Fibroblast of skin of left biceps (primary cell): Measurements from ENCODE around the gene NCKAP1.
"Not testable (repeated sequence)": the region's sequence is repeated elsewhere in the genome, so short reads cannot be mapped to it uniquely, and the experiment has no call there.

Source experiments
- DNase-seq, 2 experiments: peaks; one replicate each; pipeline ENCODE4 v3.0.0-alpha.2; 2013; ENCODE audit warnings: low read depth in 2 of 2

The NCKAP1 gene

DNA sequence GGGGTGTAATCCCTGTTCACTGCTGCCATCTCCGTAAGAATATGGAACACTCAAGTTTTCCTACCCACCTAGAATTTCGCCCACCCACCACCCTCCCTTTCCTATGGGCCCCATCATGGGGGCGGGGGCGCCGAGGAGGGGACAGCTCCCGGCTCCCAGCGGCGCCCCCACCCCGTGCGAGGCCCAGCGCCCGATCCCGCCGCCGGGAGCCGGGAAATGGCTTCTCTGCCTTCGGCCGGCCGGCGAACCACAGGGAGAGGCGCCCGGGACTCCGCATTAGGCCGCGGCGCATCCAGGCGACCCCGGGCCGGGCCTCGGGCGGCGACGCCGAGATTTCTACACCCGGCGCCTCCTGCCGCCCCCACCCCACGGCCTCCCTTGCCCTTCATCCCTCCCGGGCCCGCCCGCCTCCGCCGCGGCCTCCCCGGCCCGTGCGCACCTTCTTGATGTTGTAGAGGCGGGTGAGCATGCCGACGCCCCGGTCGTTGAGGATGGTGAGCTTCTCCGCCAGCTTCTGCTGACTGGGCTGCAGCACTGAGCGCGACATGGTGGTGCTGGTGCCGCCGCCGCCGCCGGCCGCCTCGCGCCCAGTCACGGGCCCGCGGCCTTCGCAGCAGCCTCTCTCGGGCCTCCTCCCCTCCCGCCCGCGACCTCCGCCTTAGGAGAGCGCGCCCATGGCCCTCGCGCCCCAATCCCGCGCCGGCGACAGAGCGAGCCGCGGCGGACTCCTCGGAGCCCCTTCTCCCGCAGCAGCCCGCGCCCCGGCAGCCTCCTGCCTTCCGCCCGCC, 510 bp downstream of the NCKAP1 start:
- DNase-seq = no peak

GRCh38 chr2:183037074-183037552, 1.1 kb downstream of the NCKAP1 start:
- DNase-seq = no peak

GRCh38 chr2:183035954-183036669, 2.1 kb downstream of the NCKAP1 start:
- no peak for DNase-seq

- DNase-seq = peak; percentile 72
Observed at GRCh38 chr2:183035298-183035953, 2.8 kb downstream of the NCKAP1 start.

DNA sequence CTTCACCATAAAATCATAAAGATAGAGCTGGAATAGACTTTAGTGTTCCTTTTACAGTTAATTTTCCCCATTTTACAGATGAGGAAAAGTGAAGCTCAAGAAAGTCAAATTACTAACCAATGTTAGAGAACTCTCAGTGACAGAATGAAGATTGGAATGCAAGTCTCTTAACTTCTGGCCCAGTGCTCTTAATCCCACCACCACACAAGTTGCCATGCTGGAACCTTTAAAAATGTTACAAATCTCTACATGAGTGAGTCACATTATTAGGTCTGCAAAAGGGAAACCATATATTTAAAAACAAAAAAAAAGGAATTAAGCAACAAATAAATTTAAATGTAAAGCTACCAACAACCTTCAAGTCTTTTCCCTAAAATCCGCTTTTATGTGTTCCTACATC, 3.5 kb downstream of the NCKAP1 start:
- peak in 1 of 2 experiments; percentile 31 for DNase-seq

DNA sequence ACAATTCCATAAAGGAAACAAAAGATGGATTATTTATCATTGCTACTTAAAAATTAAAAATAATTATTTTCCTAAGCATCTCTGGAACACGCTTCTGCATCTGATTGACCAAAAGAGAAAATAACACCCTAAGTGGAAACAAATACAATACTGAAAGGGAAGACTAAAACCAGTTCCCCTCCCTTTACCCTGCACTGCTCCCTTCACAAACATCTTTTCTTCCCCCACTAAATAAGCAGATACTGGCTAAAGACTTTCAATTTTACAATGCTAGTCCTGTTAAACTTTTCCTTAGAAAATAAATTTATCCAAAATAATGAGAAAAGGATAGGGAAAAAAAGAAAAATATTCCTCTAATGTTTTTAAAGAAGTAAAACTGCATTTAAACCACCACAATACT, 4.3 kb downstream of the NCKAP1 start:
- no peak for DNase-seq

GRCh38 chr2:183031911-183032794, 6.1 kb downstream of the NCKAP1 start:
- no peak for DNase-seq

- DNase-seq = no peak
Observed at GRCh38 chr2:183029219-183029618, 9.0 kb downstream of the NCKAP1 start.

DNA sequence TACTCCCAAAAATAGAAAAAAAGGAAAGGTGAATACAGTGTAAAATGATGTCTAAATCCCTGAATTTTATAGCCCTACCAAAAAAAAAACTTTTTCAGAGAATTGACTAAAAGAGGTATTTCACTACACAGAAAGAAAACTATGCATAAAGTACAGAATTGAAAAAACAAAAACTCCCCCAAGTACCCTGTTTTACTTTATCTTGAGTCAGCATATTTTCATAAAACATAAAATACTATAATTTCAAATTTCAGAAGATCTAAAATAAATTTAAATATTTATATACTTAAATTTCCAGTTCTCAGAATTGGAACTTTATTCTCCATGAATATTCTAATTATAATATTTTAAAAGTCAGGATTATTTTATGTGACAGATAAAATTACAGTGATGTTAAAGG, 10.1 kb downstream of the NCKAP1 start:
- DNase-seq = no peak

GRCh38 chr2:183027443-183027842, 10.8 kb downstream of the NCKAP1 start:
- no peak for DNase-seq

DNA sequence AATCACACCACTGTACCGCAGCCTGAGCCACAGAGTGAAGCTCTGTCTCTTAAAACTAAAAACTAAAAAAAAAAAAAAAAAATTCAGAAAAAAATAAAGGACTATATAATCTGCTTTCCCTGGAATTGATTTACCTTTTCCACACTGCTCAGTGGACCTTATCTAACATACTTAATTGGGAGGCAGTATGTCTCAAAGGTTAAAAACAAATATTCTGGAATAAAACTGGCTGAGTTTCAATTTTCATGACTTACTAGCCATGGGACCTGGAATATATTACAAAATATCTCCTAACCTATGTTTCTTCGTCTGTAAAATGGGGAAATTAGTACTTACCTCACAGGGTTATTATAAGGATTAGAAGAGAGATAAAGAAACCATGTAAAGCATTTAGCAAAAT, 11.8 kb downstream of the NCKAP1 start:
- no peak for DNase-seq

- DNase-seq = no peak
Observed at GRCh38 chr2:183025993-183026392, 12.3 kb downstream of the NCKAP1 start.

GRCh38 chr2:183024339-183025095, 13.7 kb downstream of the NCKAP1 start:
- no peak for DNase-seq

- no peak for DNase-seq
Observed at GRCh38 chr2:183022711-183023110, 15.5 kb downstream of the NCKAP1 start.

DNA sequence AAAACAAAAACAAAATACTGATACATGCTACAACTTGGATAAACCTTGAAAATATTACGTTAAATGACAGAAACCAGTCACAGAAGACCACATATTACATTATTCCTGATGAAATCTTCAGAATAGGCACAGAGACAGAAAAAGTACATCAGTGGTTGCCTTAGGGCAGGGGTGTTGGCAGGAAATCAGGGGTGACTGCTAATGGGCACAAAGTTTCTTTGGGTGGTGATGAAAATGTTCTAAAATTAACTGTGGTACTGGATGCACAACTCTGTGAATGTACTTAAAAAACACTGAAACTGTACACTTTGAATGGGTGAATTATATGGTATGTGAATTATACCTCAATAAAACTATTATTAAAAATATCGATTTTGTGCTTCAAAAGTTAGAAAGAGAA, 16.6 kb downstream of the NCKAP1 start:
- no peak for DNase-seq

DNA sequence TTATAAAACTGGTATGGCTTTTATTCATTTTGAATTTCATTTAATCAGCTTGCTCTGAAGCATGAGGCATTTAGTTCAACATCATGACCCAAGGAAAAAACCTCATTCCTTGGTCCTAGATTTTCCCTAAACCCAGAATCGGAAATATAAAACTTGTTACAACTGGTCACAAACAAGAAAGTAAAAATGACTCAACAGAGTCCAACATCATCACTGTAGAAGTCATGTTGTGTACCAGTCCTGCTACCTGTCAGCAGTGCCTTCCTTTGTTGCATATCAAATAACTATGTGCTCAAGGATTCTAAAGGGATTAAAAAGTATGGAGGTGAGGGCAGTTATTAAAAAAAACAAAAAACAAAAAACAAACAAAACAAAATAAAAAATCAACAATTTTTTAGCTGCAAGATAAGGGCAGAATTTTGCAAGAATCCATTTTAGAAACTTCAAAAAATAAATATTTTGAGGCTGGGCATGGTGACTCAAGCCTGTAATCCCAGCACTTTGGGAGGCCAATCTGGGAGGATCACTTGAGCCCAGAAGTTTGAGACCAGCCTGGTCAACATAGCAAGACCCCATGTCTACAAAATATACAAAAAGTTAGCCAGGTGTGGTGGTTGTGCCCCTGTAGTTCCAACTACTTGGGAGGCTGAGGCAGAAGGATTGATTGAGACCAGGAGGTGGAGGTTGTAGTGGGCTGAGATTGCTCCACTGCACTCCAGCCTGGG, 18.4 kb downstream of the NCKAP1 start:
- DNase-seq = no peak

DNA sequence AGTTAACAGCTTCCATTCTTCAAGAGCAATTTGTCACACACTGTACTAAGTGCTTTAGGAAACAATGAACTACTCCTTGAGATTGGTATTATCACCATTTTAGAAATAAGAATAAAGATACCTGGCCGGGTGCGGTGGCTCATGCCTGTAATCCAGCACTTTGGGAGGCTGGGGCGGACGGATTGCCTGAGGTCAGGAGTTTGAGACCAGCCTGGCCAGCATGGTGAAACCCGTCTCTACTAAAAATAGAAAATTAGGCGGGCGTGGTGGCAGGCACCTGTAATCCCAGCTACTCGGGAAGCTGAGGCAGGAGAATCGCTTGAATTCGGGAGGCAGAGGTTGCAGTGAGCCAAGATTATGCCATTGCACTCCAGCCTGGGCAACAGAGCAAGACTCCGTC, 20.4 kb downstream of the NCKAP1 start:
- not testable (repeated sequence) for DNase-seq

DNA sequence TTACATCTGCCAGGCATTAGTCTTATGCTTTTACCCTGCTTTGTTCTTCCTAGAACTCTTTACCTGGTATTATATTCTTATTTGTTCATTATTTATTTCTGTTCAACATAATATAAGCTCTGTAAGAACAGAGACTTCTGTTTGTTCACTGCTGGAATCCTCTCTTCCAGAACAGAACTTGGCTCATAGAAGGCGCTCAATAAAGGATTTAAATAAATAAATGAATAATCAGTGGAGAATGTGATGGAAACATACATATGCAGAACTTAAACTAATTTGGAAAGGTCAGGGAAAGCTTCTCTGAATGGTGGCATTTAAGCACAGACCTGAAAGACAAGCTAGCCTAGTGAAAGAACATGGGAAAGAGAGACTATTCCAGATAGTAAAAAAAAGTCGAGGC, 24.3 kb downstream of the NCKAP1 start:
- no peak for DNase-seq

- no peak for DNase-seq
Observed at GRCh38 chr2:183011743-183012142, 26.5 kb downstream of the NCKAP1 start.

DNA sequence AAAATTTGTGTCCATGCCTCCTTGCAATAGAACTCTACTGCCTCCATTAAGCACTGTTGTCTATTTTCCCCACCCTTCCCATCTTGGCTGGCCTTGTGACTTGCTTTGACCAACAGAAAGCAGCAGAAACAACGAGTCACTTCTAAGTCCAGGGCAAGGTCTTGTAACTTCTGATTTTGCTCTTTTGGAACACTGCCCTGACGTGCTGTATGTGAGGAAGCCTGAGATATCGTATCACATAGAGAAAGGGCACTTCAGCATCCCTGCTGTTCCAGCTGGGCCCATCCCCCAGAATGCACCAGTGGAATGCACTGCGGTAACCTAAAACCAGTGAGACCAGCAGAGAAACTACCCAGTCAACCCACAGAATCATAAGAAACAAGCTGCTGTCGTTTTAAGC, 28.1 kb downstream of the NCKAP1 start:
- DNase-seq = no peak
